SU-DHL-6 (cell line): ENCODE data around the gene ADCY2.

Experiments
- CTCF ChIP-seq: fragments of 200-600 bp; sonication (generic); IDR thresholded peaks from one replicate; pipeline ENCODE4 v1.5.1; 2017; ENCODE audit warnings: antibody characterized with exemption, mild to moderate bottlenecking, low read length, moderate library complexity; ENCODE audit not compliant: insufficient read depth, poor library complexity, severe bottlenecking
- EZH2phosphoT487 ChIP-seq: fragments of 200-600 bp; sonication (generic), shearing (Covaris generic); conservative IDR thresholded peaks from 2 replicates; pipeline ENCODE4 v1.6.1; 2018; ENCODE audit warnings: mild to moderate bottlenecking, antibody characterized with exemption, low read length, moderate library complexity, mixed read lengths

GRCh38 chr5:7517006-7517405 is 121.1 kb downstream of the ADCY2 start:
- no peak for TF ChIP-seq CTCF
- no peak for TF ChIP-seq EZH2phosphoT487
